MM.1S (cell line): ENCODE data around the gene SOX14.
A peak's percentile ranks its signal among the peaks of the same experiment; 100 is the strongest.

Experiments
- DNase-seq: peaks from one replicate; pipeline ENCODE4 v3.0.0-alpha.2; 2015
- H2AFZ ChIP-seq: fragments of 300-600 bp; sonication (generic); 2 replicates; pipeline ENCODE4 v1.6.0; 2016; ENCODE audit warnings: antibody characterized with exemption, low read length
- H3F3A ChIP-seq: fragments of 300-600 bp; sonication (generic); 2 replicates; pipeline ENCODE4 v1.6.1; 2016; ENCODE audit warnings: mild to moderate bottlenecking, antibody characterized with exemption, low read length, moderate library complexity, mixed read lengths; ENCODE audit not compliant: insufficient read depth
- H3K27ac ChIP-seq: fragments of 300-600 bp; sonication (generic); 2 replicates; pipeline ENCODE4 v1.5.1; 2016; ENCODE audit warnings: mild to moderate bottlenecking, low read length
- H3K27me3 ChIP-seq: fragments of 300-600 bp; sonication (generic); replicated peaks from 2 replicates; pipeline ENCODE4 v1.6.0; 2016; ENCODE audit warnings: low read length; ENCODE audit not compliant: insufficient read depth
- H3K36me3 ChIP-seq: fragments of 300-600 bp; sonication (generic); replicated peaks from 2 replicates; pipeline ENCODE4 v1.6.1; 2016; ENCODE audit warnings: mild to moderate bottlenecking, low read length, mixed read lengths; ENCODE audit not compliant: insufficient read depth
- H3K4me1 ChIP-seq: fragments of 300-600 bp; sonication (generic); 2 replicates; pipeline ENCODE4 v1.6.1; 2016; ENCODE audit warnings: low read length, mixed read lengths
- H3K4me2 ChIP-seq: fragments of 300-600 bp; sonication (generic); 2 replicates; pipeline ENCODE4 v1.6.0; 2016; ENCODE audit warnings: low read depth, low read length
- H3K4me3 ChIP-seq: fragments of 300-600 bp; sonication (generic); 2 replicates; pipeline ENCODE4 v1.5.1; 2016; ENCODE audit warnings: low read length, mixed read lengths
- H3K79me2 ChIP-seq: fragments of 300-600 bp; sonication (generic); 2 replicates; pipeline ENCODE4 v1.6.1; 2016; ENCODE audit warnings: mixed run types, low read length, mixed read lengths
- H3K9ac ChIP-seq: fragments of 300-600 bp; sonication (generic); 2 replicates; pipeline ENCODE4 v1.6.1; 2016; ENCODE audit warnings: low read length, mixed read lengths
- H3K9me2 ChIP-seq: fragments of 300-600 bp; sonication (generic); replicated peaks from 2 replicates; pipeline ENCODE4 v1.6.1; 2016; ENCODE audit warnings: mild to moderate bottlenecking, low read length, mixed read lengths; ENCODE audit not compliant: insufficient read depth
- H3K9me3 ChIP-seq: fragments of 300-600 bp; sonication (generic); replicated peaks from 2 replicates; pipeline ENCODE4 v1.6.1; 2016; ENCODE audit warnings: mild to moderate bottlenecking, low read length, mixed read lengths; ENCODE audit not compliant: insufficient read depth
- H4K20me1 ChIP-seq: fragments of 300-600 bp; sonication (generic); 2 replicates; pipeline ENCODE4 v1.6.1; 2016; ENCODE audit warnings: mild to moderate bottlenecking, low read length, moderate library complexity, mixed read lengths; ENCODE audit not compliant: insufficient read depth
- EZH2 ChIP-seq: fragments of 300-600 bp; sonication (generic); optimal IDR thresholded peaks from 2 replicates; pipeline ENCODE3; 2017; ENCODE audit warnings: low read depth, mild to moderate bottlenecking, antibody characterized with exemption, low read length, mixed read lengths
- EZH2phosphoT487 ChIP-seq: fragments of 300-600 bp; sonication (generic); IDR thresholded peaks from 2 replicates; pipeline ENCODE4 v1.6.1; 2018; ENCODE audit warnings: antibody characterized with exemption, low read length
- TF ChIP-seq, protein P1 (sequence below): fragments of 300-600 bp; sonication (generic); IDR thresholded peaks from 2 replicates; pipeline ENCODE4 v1.5.1; 2016; ENCODE audit warnings: antibody characterized with exemption, low read length, mixed read lengths

The SOX14 gene

DNA sequence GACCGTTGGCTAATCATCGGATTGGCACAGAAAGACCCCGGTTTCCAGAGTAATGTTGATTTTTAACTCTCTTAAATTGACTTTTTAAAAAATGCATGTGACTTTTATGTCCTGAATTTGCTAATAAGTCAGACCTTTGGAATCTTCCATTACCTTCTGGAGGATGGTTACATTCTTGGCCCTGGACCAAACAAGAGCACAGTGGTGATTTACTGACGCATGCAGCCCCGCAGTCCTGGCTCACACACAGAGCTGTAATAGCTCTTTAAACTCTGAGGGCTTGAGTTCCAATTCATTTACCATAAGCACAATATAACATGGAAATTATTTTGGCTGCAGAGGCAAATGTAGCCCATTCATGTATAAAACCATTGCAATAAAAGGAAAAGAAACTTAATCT is 25.1 kb downstream of the SOX14 start:
- no peak overlapping the region for H3K4me3 ChIP-seq
- H4K20me1 ChIP-seq, result no peaks in the 10 kb centered on the region
- no peaks in the 10 kb centered on the region for H3K9me2 ChIP-seq
- DNase-seq, result no peak
- no peaks in the 10 kb centered on the region for H3K4me1 ChIP-seq
- H3K27me3 ChIP-seq, result no peaks in the 10 kb centered on the region
- no peak overlapping the region for H3K9ac ChIP-seq
- TF ChIP-seq, protein P1, sequence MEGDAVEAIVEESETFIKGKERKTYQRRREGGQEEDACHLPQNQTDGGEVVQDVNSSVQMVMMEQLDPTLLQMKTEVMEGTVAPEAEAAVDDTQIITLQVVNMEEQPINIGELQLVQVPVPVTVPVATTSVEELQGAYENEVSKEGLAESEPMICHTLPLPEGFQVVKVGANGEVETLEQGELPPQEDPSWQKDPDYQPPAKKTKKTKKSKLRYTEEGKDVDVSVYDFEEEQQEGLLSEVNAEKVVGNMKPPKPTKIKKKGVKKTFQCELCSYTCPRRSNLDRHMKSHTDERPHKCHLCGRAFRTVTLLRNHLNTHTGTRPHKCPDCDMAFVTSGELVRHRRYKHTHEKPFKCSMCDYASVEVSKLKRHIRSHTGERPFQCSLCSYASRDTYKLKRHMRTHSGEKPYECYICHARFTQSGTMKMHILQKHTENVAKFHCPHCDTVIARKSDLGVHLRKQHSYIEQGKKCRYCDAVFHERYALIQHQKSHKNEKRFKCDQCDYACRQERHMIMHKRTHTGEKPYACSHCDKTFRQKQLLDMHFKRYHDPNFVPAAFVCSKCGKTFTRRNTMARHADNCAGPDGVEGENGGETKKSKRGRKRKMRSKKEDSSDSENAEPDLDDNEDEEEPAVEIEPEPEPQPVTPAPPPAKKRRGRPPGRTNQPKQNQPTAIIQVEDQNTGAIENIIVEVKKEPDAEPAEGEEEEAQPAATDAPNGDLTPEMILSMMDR, result no peak
- TF ChIP-seq EZH2 (no peak), EZH2phosphoT487 (no peak)
- H3F3A ChIP-seq, result no peaks in the 10 kb centered on the region
- no peak overlapping the region for H3K27ac ChIP-seq
- no peak overlapping the region for H2AFZ ChIP-seq
- H3K9me3 ChIP-seq, result no peaks in the 10 kb centered on the region
- no peaks in the 10 kb centered on the region for H3K36me3 ChIP-seq
- no peaks in the 10 kb centered on the region for H3K79me2 ChIP-seq
- H3K4me2 ChIP-seq, result no peak overlapping the region

DNA sequence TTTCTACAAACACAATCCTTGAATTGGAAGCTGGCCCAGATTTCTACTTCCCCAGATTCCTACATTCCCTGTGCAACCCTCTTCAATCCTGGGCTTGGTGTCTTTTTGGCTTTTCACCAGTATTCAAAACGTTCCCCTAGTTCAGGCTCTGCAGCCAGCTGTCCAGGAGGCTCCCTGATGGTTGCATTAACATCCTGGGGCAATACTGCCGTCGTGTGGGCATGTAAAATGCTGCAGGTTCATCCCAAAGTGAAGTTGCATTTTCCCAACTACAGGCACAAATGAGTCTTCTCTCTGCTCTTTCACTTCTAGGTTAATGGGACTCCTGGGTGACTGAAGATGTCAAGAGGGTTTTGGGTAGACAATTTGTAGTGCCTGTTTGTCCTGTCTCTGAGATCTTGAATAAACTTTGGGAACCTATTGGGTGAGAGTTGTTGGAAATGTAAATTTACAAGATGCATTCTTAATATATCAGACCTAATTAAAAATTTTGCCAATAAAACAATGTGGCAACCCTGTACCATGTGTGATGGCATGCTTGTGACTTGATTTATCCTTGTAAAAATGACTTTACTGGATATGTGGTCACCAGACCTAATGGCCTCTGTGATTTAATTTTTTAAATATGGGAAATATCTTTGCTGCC is 28.6 kb downstream of the SOX14 start:
- TF ChIP-seq EZH2, result no peak
- TF ChIP-seq, protein P1, result peak; percentile 84
- Histone ChIP-seq H3K27ac (no peak overlapping the region), H2AFZ (no peak overlapping the region), H3K79me2 (no peaks in the 10 kb centered on the region), H3K9me2 (no peaks in the 10 kb centered on the region), H3K36me3 (no peaks in the 10 kb centered on the region), H3K9ac (no peak overlapping the region), H4K20me1 (no peaks in the 10 kb centered on the region), H3K4me2 (0 out of 2 replicates have a peak overlapping the region, but pooled peaks have one; percentile 18), H3K9me3 (no peaks in the 10 kb centered on the region), H3K4me1 (no peaks in the 10 kb centered on the region), H3F3A (no peaks in the 10 kb centered on the region), H3K27me3 (no peaks in the 10 kb centered on the region), H3K4me3 (no peak overlapping the region)
- DNase-seq, result peak; percentile 66

GRCh38 chr3:137796993-137797392 is 32.9 kb downstream of the SOX14 start:
- Histone ChIP-seq H3K9me2 (no peaks in the 10 kb centered on the region), H4K20me1 (no peaks in the 10 kb centered on the region), H3K36me3 (no peaks in the 10 kb centered on the region), H3K4me2 (no peak overlapping the region), H2AFZ (no peak overlapping the region), H3K4me3 (no peak overlapping the region), H3K27ac (no peak overlapping the region), H3K9ac (no peak overlapping the region), H3K4me1 (no peaks in the 10 kb centered on the region), H3K9me3 (no peaks in the 10 kb centered on the region), H3K79me2 (no peaks in the 10 kb centered on the region), H3F3A (no peaks in the 10 kb centered on the region), H3K27me3 (no peaks in the 10 kb centered on the region)
- peak; percentile 10 for DNase-seq
- TF ChIP-seq EZH2, result no peak

DNA sequence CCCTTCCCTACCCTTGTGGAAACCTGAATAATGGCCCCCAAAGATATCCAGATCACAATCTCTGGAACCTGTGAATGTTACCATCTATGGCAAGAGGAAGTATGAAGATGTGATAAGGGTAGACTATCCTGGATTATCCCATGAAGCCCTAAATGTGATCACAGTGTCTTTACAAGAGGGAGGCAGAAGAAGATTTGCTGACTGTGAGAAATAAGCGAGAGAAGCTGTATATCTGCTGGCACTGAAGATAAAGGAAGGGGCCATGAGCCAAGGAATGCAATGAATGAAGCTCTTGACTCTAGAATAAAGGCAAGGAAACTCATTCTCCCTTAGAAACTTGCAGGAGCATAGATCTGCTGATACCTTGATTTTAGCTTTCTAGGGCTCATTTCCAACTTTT is 39.1 kb downstream of the SOX14 start:
- TF ChIP-seq EZH2phosphoT487, result no peak
- Histone ChIP-seq H3K4me2 (no peak overlapping the region), H3K4me3 (no peak overlapping the region), H3K27me3 (no peaks in the 10 kb centered on the region), H3K79me2 (no peaks in the 10 kb centered on the region), H3K27ac (no peak overlapping the region), H3K9ac (no peak overlapping the region), H3K9me2 (no peaks in the 10 kb centered on the region), H3F3A (no peaks in the 10 kb centered on the region), H4K20me1 (no peaks in the 10 kb centered on the region), H2AFZ (no peak overlapping the region), H3K4me1 (no peaks in the 10 kb centered on the region), H3K9me3 (no peaks in the 10 kb centered on the region), H3K36me3 (no peaks in the 10 kb centered on the region)
- no peak for DNase-seq
